K562 (cell line): ENCODE results near the gene PLEKHF1. TPM values are rescaled to one million over a fixed set of nuclear protein-coding genes. Genes with fewer than 3 reads are reported as not detected.

Source experiments
- BDP1 ChIP-seq: IDR thresholded peaks from 3 replicates; pipeline ENCODE4 v1.6.1; 2011; ENCODE audit not compliant: insufficient read length, insufficient read depth
- BRD4 ChIP-seq: fragments of 200-600 bp; sonication (generic); IDR thresholded peaks from 2 replicates; pipeline ENCODE4 v1.6.1; 2017; ENCODE audit warnings: inconsistent platforms
- CREB3L1 ChIP-seq: fragments of 450-650 bp; IDR thresholded peaks from 2 replicates; pipeline ENCODE4 v1.6.1; 2014; ENCODE audit warnings: low read depth, mild to moderate bottlenecking, moderate library complexity, borderline replicate concordance
- CREB5 ChIP-seq: fragments of 250-450 bp; sonication (Bioruptor Pico); IDR thresholded peaks from 2 replicates; pipeline ENCODE4 v1.5.0; 2020; ENCODE audit warnings: mild to moderate bottlenecking
- CREM ChIP-seq: IDR thresholded peaks from 2 replicates; pipeline ENCODE4 v1.6.1; 2014; ENCODE audit warnings: antibody characterized with exemption, low read depth
- HNRNPK ChIP-seq: fragments of 200-400 bp; formaldehyde crosslinking; IDR thresholded peaks from one replicate; pipeline ENCODE4 v1.6.1; 2018; ENCODE audit warnings: mild to moderate bottlenecking, low read depth, low read length; ENCODE audit not compliant: poor library complexity, severe bottlenecking
- LEF1 ChIP-seq: fragments of 450-650 bp; IDR thresholded peaks from 2 replicates; pipeline ENCODE4 v1.6.1; 2016; ENCODE audit warnings: mild to moderate bottlenecking
- MYNN ChIP-seq, 2 experiments: sonication (generic); formaldehyde crosslinking in 1 of 2; IDR thresholded peaks; 2 replicates each; pipeline versions ENCODE4 v1.5.0 to v1.6.1; 2016 to 2020; ENCODE audit warnings: antibody characterized with exemption in 1 of 2, missing genetic modification reagents in 1 of 2
- NCOA2 ChIP-seq, 2 experiments: fragments of 450-650 bp; IDR thresholded peaks; 2 replicates each; pipeline ENCODE4 v1.6.1; 2018; ENCODE audit warnings: mild to moderate bottlenecking in 2 of 2, moderate library complexity in 1 of 2; ENCODE audit not compliant: partially characterized antibody in 2 of 2
- PHF8 ChIP-seq: fragments of 200-600 bp; sonication (generic); IDR thresholded peaks from 2 replicates; pipeline ENCODE4 v1.6.1; 2012; ENCODE audit warnings: mixed run types, mild to moderate bottlenecking, inconsistent platforms, low read length, moderate library complexity, borderline replicate concordance
- POLR2H ChIP-seq: IDR thresholded peaks from 2 replicates; pipeline ENCODE4 v1.6.1; 2016; ENCODE audit warnings: missing genetic modification characterization, low read depth, mild to moderate bottlenecking, control low read depth, missing compliant biosample characterization, moderate library complexity
- RBM25 ChIP-seq: fragments of 200-400 bp; formaldehyde crosslinking; IDR thresholded peaks from 2 replicates; pipeline ENCODE4 v1.6.1; 2018; ENCODE audit warnings: low read length, low read depth, moderate library complexity; ENCODE audit not compliant: severe bottlenecking
- SRSF9 ChIP-seq: fragments of 200-400 bp; formaldehyde crosslinking; IDR thresholded peaks from 2 replicates; pipeline ENCODE4 v1.6.1; 2017; ENCODE audit warnings: low read depth, low read length, borderline replicate concordance
- STAT5A ChIP-seq: IDR thresholded peaks from 2 replicates; pipeline ENCODE4 v1.6.1; 2012; ENCODE audit warnings: low read length, inconsistent platforms, borderline replicate concordance
- WHSC1 ChIP-seq: IDR thresholded peaks from one replicate; pipeline ENCODE4 v1.6.1; 2012; ENCODE audit warnings: low read length, control low read depth, inconsistent platforms
- ZNF165 ChIP-seq: fragments of 250-450 bp; sonication (Bioruptor Pico); IDR thresholded peaks from 2 replicates; pipeline ENCODE4 v1.4.0; 2020; ENCODE audit warnings: borderline replicate concordance
- ZNF175 ChIP-seq: fragments of 200-800 bp; sonication (Bioruptor generic); IDR thresholded peaks from 2 replicates; pipeline ENCODE4 v1.6.1; 2016; ENCODE audit warnings: low read depth, mild to moderate bottlenecking, missing genetic modification characterization, missing compliant biosample characterization
- ZNF398 ChIP-seq: fragments of 250-450 bp; sonication (Bioruptor Pico); IDR thresholded peaks from 2 replicates; pipeline ENCODE4 v1.8.0; 2021; ENCODE audit warnings: moderate library complexity, mild to moderate bottlenecking, inconsistent platforms
- ZNF551 ChIP-seq: fragments of 250-450 bp; sonication (Bioruptor Pico); IDR thresholded peaks from 2 replicates; pipeline ENCODE4 v1.5.0; 2021; ENCODE audit warnings: mild to moderate bottlenecking, moderate library complexity
- polyA plus RNA-seq, 8 experiments: library from polyadenylated mRNA; depleted of rRNA in 4 of 8; stranded (reverse) in 5 of 8; unstranded in 3 of 8; fragments of >200 nt; fragmentation: Nextera tagmentation in 2 of 8; fragmentation: Illumina TruSeq in 1 of 8; extraction: Ambion mirVana in 2 of 8; extraction: Trizol in 1 of 8; gene quantifications; 2 replicates each; pipeline versions ENCODE4 v1.2.1 to v1.2.3, GENCODE V29; 2011 to 2014; ENCODE audit warnings: inconsistent platforms in 1 of 8, missing spikeins in 1 of 8
- total RNA-seq, 7 experiments: library from RNA; depleted of rRNA in 6 of 7; stranded (reverse); fragments of >200 nt in 6 of 7; fragmentation: Illumina TruSeq in 2 of 7; extraction: Trizol in 2 of 7; gene quantifications; 2 replicates each; pipeline versions ENCODE4 v1.2.1 to v1.2.3, GENCODE V29; 2011 to 2021; ENCODE audit warnings: low replicate concordance in 1 of 7
- TF ChIP-seq, protein P1 (sequence below): fragments of 250-450 bp; sonication (Bioruptor Pico); IDR thresholded peaks from 2 replicates; pipeline ENCODE4 v1.4.0; 2020; ENCODE audit warnings: mild to moderate bottlenecking, moderate library complexity, borderline replicate concordance

PLEKHF1 gene
- total and polyA plus RNA-seq, 9 of the 15 experiments (the other 6 are each of a cell fraction or from before 2014, with no cell fraction given) = 0.07 to 13.4 (median 3.9) TPM; not detected in 1

GRCh38 chr19:29714953-29715700 is 49.9 kb downstream of the PLEKHF1 start, which contains the start of gene C19orf12 (continued):
- TF ChIP-seq RBM25 (no peak), ZNF398 (CRISPR knock-in tag) (no peak), BDP1 (no peak), ZNF175 (CRISPR knock-in tag) (no peak), STAT5A (no peak), BRD4 (peak; percentile 79; the same call in 1 of the 2 replicates), SRSF9 (no peak), ZNF165 (CRISPR knock-in tag) (no peak), MYNN (IDR thresholded peaks at IDR 0.05) (no peak), MYNN (CRISPR knock-in tag; IDR thresholded peaks at IDR 0.05) (no peak), CREB3L1 (no peak), WHSC1 (no peak), PHF8 (peak; percentile 94; the same call in 1 of the 2 replicates), HNRNPK (no peak), POLR2H (peak; percentile 48; the same call in 1 of the 2 replicates), ZNF551 (CRISPR knock-in tag) (no peak), CREM (no peak), CREB5 (CRISPR knock-in tag) (no peak), NCOA2 (IDR thresholded peaks at IDR 0.05; ENCODE audit: partially characterized antibody in 2 of 2) (no peak), LEF1 (no peak)
- TF ChIP-seq, protein P1, sequence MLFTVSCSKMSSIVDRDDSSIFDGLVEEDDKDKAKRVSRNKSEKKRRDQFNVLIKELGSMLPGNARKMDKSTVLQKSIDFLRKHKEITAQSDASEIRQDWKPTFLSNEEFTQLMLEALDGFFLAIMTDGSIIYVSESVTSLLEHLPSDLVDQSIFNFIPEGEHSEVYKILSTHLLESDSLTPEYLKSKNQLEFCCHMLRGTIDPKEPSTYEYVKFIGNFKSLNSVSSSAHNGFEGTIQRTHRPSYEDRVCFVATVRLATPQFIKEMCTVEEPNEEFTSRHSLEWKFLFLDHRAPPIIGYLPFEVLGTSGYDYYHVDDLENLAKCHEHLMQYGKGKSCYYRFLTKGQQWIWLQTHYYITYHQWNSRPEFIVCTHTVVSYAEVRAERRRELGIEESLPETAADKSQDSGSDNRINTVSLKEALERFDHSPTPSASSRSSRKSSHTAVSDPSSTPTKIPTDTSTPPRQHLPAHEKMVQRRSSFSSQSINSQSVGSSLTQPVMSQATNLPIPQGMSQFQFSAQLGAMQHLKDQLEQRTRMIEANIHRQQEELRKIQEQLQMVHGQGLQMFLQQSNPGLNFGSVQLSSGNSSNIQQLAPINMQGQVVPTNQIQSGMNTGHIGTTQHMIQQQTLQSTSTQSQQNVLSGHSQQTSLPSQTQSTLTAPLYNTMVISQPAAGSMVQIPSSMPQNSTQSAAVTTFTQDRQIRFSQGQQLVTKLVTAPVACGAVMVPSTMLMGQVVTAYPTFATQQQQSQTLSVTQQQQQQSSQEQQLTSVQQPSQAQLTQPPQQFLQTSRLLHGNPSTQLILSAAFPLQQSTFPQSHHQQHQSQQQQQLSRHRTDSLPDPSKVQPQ = no peak
